OCI-LY7 (cell line): ENCODE data around the gene GPR78. TPM values are rescaled to one million over a fixed set of nuclear protein-coding genes. Genes with fewer than 3 reads are reported as not detected.

Experiments
- BruUV-seq: library from RNA; stranded (reverse); fragments of 400-500 nt; replicated peaks from 2 replicates; lab custom pipeline; 2021; lab: Mats Ljungman, UMichigan
- CTCF ChIA-PET: fragments of 300-600 bp; sonication (Branson Sonifier 250); formaldehyde crosslinking; loops from one replicate; lab custom pipeline; 2022; ENCODE audit warnings: antibody characterized with exemption; ENCODE audit not compliant: unreplicated experiment; lab: Charles Lee
- POLR2A ChIA-PET: fragments of 300-600 bp; sonication (Branson Sonifier 250); formaldehyde crosslinking; loops from one replicate; lab custom pipeline; 2022; ENCODE audit warnings: antibody characterized with exemption; lab: Charles Lee
- DNase-seq: peaks from one replicate; pipeline ENCODE4 v3.0.0-alpha.2; 2015; ENCODE audit warnings: low spot score
- H2AFZ ChIP-seq: fragments of 200-600 bp; sonication (generic), shearing (Covaris generic); 2 replicates; pipeline ENCODE4 v1.6.1; 2014; ENCODE audit warnings: mild to moderate bottlenecking, antibody characterized with exemption, low read length, moderate library complexity
- H3K27ac ChIP-seq: fragments of 200-600 bp; sonication (generic); 2 replicates; pipeline ENCODE4 v1.5.1; 2014; ENCODE audit warnings: mixed run types, low read depth, mild to moderate bottlenecking, moderate library complexity, low read length, inconsistent platforms; ENCODE audit not compliant: poor library complexity, severe bottlenecking
- H3K36me3 ChIP-seq: fragments of 200-600 bp; sonication (generic); 2 replicates; pipeline ENCODE4 v1.6.1; 2014; ENCODE audit warnings: mild to moderate bottlenecking, antibody characterized with exemption, low read length, moderate library complexity, mixed read lengths; ENCODE audit not compliant: insufficient read depth
- H3K4me1 ChIP-seq: fragments of 200-600 bp; sonication (generic); 2 replicates; pipeline ENCODE4 v1.5.1; 2014; ENCODE audit warnings: mild to moderate bottlenecking, low read length; ENCODE audit not compliant: insufficient read depth, poor library complexity, severe bottlenecking
- H3K4me2 ChIP-seq: fragments of 200-600 bp; sonication (generic); 2 replicates; pipeline ENCODE4 v1.6.1; 2014; ENCODE audit warnings: mild to moderate bottlenecking, low read length
- H3K4me3 ChIP-seq: fragments of 200-600 bp; sonication (generic); 2 replicates; pipeline ENCODE4 v1.5.1; 2014; ENCODE audit warnings: mild to moderate bottlenecking, low read depth, low read length; ENCODE audit not compliant: poor library complexity, severe bottlenecking
- H3K79me2 ChIP-seq: fragments of 200-600 bp; sonication (generic); 2 replicates; pipeline ENCODE4 v1.6.1; 2016; ENCODE audit warnings: low read depth, mild to moderate bottlenecking, low read length, moderate library complexity, mixed read lengths; ENCODE audit not compliant: insufficient read depth
- H3K9me2 ChIP-seq: fragments of 200-600 bp; sonication (generic); 2 replicates; pipeline ENCODE4 v1.6.1; 2016; ENCODE audit warnings: mild to moderate bottlenecking, low read length, mixed read lengths; ENCODE audit not compliant: insufficient read depth
- H3K9me3 ChIP-seq: fragments of 200-600 bp; sonication (generic); 2 replicates; pipeline ENCODE4 v1.6.1; 2014; ENCODE audit warnings: mild to moderate bottlenecking, mixed run types, low read length, mixed read lengths
- H4K20me1 ChIP-seq: fragments of 200-600 bp; sonication (generic); 2 replicates; pipeline ENCODE4 v1.6.1; 2014; ENCODE audit warnings: mild to moderate bottlenecking, antibody characterized with exemption, low read length, moderate library complexity, mixed read lengths; ENCODE audit not compliant: insufficient read depth
- EZH2phosphoT487 ChIP-seq: fragments of 200-600 bp; sonication (generic); IDR thresholded peaks from 2 replicates; pipeline ENCODE4 v1.6.1; 2018; ENCODE audit warnings: low read depth, borderline replicate concordance, mild to moderate bottlenecking, mixed run types, antibody characterized with exemption, low read length, moderate library complexity, mixed read lengths
- intact Hi-C: fragments of 100-400 bp; cut with micrococcal nuclease; formaldehyde crosslinking; loops from one replicate; pipeline ENCODE4 v1.10.0; 2022; ENCODE audit not compliant: unreplicated experiment
- total RNA-seq, 2 experiments: library from RNA; depleted of rRNA in 1 of 2; stranded (reverse); fragments of >200 nt in 1 of 2; shearing (Covaris generic) in 1 of 2; gene quantifications; 2 replicates each; pipeline ENCODE4 v1.2.3, GENCODE V29; 2014 to 2022
- TF ChIP-seq, protein P1 (sequence below): fragments of 200-600 bp; sonication (generic); conservative IDR thresholded peaks from 2 replicates; pipeline ENCODE4 v1.5.1; 2014; ENCODE audit warnings: mild to moderate bottlenecking, antibody characterized with exemption, low read length, moderate library complexity, mixed read lengths

GPR78 gene
- total RNA-seq, 2 experiments from 2014 or later, result not detected

- H2AFZ ChIP-seq, result no peak overlapping the region
- H3K9me3 ChIP-seq, result no peaks in the 10 kb centered on the region
- no TSS peak for BruUV-seq
- POLR2A ChIA-PET, result no interaction called here
- no peak overlapping the region for H3K4me2 ChIP-seq
- no peak overlapping the region for H3K27ac ChIP-seq
- no peaks in the 10 kb centered on the region for H3K36me3 ChIP-seq
- H3K4me3 ChIP-seq, result no peak overlapping the region
- DNase-seq, result no peak
- no peaks in the 10 kb centered on the region for H3K4me1 ChIP-seq
- intact Hi-C loops, result no loop called here
- H4K20me1 ChIP-seq, result no peaks in the 10 kb centered on the region
- CTCF ChIA-PET, result no interaction called here
- H3K79me2 ChIP-seq, result no peaks in the 10 kb centered on the region
- H3K9me2 ChIP-seq, result no peaks in the 10 kb centered on the region
- TF ChIP-seq, protein P1, sequence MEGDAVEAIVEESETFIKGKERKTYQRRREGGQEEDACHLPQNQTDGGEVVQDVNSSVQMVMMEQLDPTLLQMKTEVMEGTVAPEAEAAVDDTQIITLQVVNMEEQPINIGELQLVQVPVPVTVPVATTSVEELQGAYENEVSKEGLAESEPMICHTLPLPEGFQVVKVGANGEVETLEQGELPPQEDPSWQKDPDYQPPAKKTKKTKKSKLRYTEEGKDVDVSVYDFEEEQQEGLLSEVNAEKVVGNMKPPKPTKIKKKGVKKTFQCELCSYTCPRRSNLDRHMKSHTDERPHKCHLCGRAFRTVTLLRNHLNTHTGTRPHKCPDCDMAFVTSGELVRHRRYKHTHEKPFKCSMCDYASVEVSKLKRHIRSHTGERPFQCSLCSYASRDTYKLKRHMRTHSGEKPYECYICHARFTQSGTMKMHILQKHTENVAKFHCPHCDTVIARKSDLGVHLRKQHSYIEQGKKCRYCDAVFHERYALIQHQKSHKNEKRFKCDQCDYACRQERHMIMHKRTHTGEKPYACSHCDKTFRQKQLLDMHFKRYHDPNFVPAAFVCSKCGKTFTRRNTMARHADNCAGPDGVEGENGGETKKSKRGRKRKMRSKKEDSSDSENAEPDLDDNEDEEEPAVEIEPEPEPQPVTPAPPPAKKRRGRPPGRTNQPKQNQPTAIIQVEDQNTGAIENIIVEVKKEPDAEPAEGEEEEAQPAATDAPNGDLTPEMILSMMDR, result no peak
- no peak for TF ChIP-seq EZH2phosphoT487
These were observed 43.7 kb upstream of the GPR78 start for GRCh38 chr4:8536467-8536866.

DNA sequence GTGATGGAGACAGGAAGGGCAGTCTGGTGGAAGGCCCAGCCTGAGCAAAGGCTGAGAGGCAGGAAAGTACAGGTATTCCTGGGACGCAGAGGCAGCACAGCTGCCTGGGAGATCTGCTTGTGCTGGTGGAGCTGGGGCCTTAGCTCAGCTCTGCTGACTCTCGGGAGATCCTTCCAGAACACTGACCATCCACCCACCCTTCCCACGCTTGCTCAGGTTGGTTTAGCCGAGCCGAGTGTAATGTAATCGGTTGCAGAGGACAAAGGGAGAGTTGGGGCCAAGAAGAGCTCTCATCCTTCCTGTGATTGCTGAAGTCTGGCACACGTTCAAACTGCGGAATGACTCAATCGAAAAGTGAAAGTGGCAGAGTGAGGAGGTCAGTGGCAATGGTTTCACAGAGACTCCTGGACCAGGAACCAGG lies 43.1 kb upstream of the GPR78 start:
- no peak overlapping the region for H3K4me2 ChIP-seq

DNA sequence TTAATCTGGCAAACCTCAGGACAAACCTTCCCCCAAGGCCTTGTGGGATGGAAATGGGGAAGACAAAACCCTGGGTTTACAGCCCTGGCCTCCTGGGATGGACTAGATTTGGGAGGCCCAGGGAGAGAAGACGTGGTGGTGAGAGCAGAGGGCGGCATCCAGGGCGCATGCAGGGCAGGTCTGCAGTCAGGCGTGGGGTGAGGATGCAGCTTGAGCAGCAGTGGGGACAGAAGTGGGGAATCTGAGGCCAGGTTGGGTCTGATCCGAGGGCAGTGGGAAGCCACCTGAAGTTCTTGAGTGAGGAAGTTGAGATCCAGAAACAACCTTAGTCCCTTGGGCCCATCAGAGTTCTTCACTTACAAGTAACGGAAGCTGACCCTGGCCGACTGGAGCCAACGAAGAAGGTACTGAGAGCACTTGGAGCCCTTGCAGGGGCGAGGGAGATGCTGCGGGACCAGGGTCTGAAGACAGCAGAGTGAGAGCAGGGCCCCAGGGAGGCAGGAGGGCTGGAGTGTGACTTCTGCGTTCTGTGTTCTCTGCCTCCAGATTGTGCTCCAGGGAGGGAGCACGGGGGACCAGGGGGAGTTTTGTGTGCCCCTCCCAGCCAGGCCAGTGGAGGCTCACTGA lies 42.0 kb upstream of the GPR78 start:
- H3K4me1 ChIP-seq, result no peaks in the 10 kb centered on the region
- intact Hi-C loops, result no loop called here
- no peaks in the 10 kb centered on the region for H3K9me2 ChIP-seq
- H3K9me3 ChIP-seq, result no peaks in the 10 kb centered on the region
- H3K4me3 ChIP-seq, result no peak overlapping the region
- no peaks in the 10 kb centered on the region for H4K20me1 ChIP-seq
- no peak for DNase-seq
- no peaks in the 10 kb centered on the region for H3K36me3 ChIP-seq
- no peak overlapping the region for H3K4me2 ChIP-seq
- POLR2A ChIA-PET, result no interaction called here
- TF ChIP-seq EZH2phosphoT487, result no peak
- TF ChIP-seq, protein P1, result no peak
- H3K27ac ChIP-seq, result no peak overlapping the region
- no TSS peak for BruUV-seq
- no peaks in the 10 kb centered on the region for H3K79me2 ChIP-seq
- CTCF ChIA-PET, result no interaction called here
- H2AFZ ChIP-seq, result no peak overlapping the region

More for the DNA sequence above, 43.1 kb upstream of the GPR78 start:
- CTCF ChIA-PET, result no interaction called here
- H3K9me3 ChIP-seq, result no peaks in the 10 kb centered on the region
- POLR2A ChIA-PET, result no interaction called here
- H3K4me1 ChIP-seq, result no peaks in the 10 kb centered on the region
- H3K4me3 ChIP-seq, result no peak overlapping the region
- intact Hi-C loops, result no loop called here
- TF ChIP-seq, protein P1, result no peak
- TF ChIP-seq EZH2phosphoT487, result no peak
- H2AFZ ChIP-seq, result no peak overlapping the region
- no peaks in the 10 kb centered on the region for H3K36me3 ChIP-seq
- no peak for DNase-seq
- no TSS peak for BruUV-seq
- H3K27ac ChIP-seq, result no peak overlapping the region
- H3K79me2 ChIP-seq, result no peaks in the 10 kb centered on the region
- no peaks in the 10 kb centered on the region for H4K20me1 ChIP-seq
- H3K9me2 ChIP-seq, result no peaks in the 10 kb centered on the region
